ENCODE measurements around the gene PAPSS1. TPM values are rescaled to one million over a fixed set of nuclear protein-coding genes. Genes with fewer than 3 reads are reported as not detected.

Gene PAPSS1
- total and polyA plus RNA-seq, 2 of the 8 experiments (the other 6 are each of a cell fraction or from before 2014, with no cell fraction given): 79.2 to 98.5 TPM

DNA sequence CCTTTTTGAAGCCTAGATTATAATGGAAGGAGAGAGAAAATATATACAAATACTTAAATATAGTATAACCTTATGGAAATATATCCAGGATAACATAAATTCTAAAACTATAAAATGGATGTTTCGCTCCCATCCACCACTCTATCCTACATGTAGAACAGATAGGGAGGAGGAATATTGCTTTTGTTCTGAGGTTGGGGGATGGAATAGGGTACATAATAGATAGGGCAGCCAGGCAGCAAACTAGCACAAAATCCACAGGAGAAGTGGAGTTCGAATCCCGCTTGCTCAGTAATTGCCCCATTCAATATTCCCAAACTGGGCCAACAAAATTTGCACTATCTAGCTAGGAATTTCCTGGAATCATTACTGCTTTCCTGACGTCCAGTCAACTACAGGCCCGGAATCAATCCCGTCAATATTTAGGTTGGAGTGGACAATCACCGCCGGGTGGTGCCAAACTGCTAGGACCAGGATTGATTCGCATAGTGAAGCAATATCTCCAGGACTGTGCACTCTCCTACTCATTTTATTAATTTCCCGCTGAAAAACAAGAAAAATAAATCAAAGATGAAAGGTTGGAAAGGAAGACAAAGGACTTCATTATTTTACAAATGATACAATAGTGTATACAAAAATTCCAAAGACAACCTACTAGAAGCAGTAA is 40.4 kb upstream of the PAPSS1 start:
- Histone ChIP-seq H4K20me1 (replicated peaks in 1 of 2; ENCODE audit: control insufficient read depth in 1 of 2, insufficient read depth in 2 of 2, low read length in 2 of 2) (no peaks in the 10 kb centered on the region), H3K36me3 (ENCODE audit: control insufficient read depth in 2 of 4, insufficient read depth in 4 of 4, low read length in 3 of 4) (peaks cover 0 to 2% (median 0%) of the 10 kb centered on the region in 4 experiments; a peak in 1 of 8 replicates), H2AFZ (ENCODE audit: low read length) (no peak overlapping the region), H2BK12ac (ENCODE audit: low read depth, low read length) (no peak overlapping the region), H2BK5ac (ENCODE audit: low read depth, low read length) (no peak overlapping the region), H3K27me3 (replicated peaks in 1 of 4; ENCODE audit: control insufficient read depth in 3 of 4, extremely low read depth in 1 of 4, insufficient read depth in 3 of 4, low read length in 3 of 4) (no peaks in the 10 kb centered on the region), H2BK120ac (replicated peaks; ENCODE audit: low read depth, low read length) (peak overlapping the region; percentile 56), H3K4me2 (ENCODE audit: insufficient read depth in 1 of 2, low read depth in 2 of 2, low read length in 2 of 2) (no peak overlapping the region), H3K4me3 (ENCODE audit: extremely low read depth in 1 of 4, insufficient read depth in 2 of 4, low read depth in 3 of 4, low read length in 4 of 4) (no peak overlapping the region), H2BK15ac (ENCODE audit: low read length) (no peak overlapping the region), H3K14ac (ENCODE audit: insufficient read length) (no peak overlapping the region), H4K8ac (ENCODE audit: extremely low read depth, insufficient read depth, low read length) (no peak overlapping the region), H3K79me1 (ENCODE audit: low read depth, low read length) (no peaks in the 10 kb centered on the region), H3K4me1 (replicated peaks in 1 of 4; ENCODE audit: control insufficient read depth in 3 of 4, insufficient read depth in 4 of 4, low read length in 3 of 4) (no peaks in the 10 kb centered on the region; a peak in 1 of 7 replicates), H3K56ac (replicated peaks; ENCODE audit: insufficient read length, low read depth, low read length) (no peak overlapping the region), H4K91ac (replicated peaks; ENCODE audit: insufficient read length, low read length) (no peak overlapping the region), H3K18ac (ENCODE audit: extremely low read depth, low read length) (no peak overlapping the region), H3K79me2 (ENCODE audit: control insufficient read depth in 1 of 2, insufficient read depth in 2 of 2, low read length in 2 of 2) (no peaks in the 10 kb centered on the region), H3K23ac (ENCODE audit: insufficient read length) (no peak overlapping the region), H2BK20ac (ENCODE audit: low read length) (no peak overlapping the region), H4K5ac (ENCODE audit: insufficient read length, low read depth, low read length) (no peak overlapping the region), H3K9me3 (ENCODE audit: insufficient read depth in 2 of 2, low read depth in 1 of 2, low read length in 1 of 2) (peaks cover 6 to 7% of the 10 kb centered on the region in 2 experiments; a peak in 2 of 4 replicates), H3K27ac (ENCODE audit: low read depth, low read length) (no peak overlapping the region), H3K9ac (replicated peaks in 1 of 4; ENCODE audit: extremely low read depth in 1 of 4, low read depth in 3 of 4, low read length in 3 of 4) (no peak overlapping the region), H3K4ac (replicated peaks; ENCODE audit: insufficient read length, low read depth, low read length) (no peak overlapping the region), H3K23me2 (ENCODE audit: low read depth, low read length) (no peaks in the 10 kb centered on the region), H2AK5ac (ENCODE audit: low read depth, low read length) (no peak overlapping the region)
- no peak for DNase-seq (ENCODE audit: low read depth in 1 of 2, low spot score in 2 of 2)
- no peak for FAIRE-seq
- CTCF ChIA-PET (ENCODE audit: partially characterized antibody): interaction anchor here (0.7 to 3.9 kb wide), 6 partner anchors 26 to 151 kb away, joined by 3 to 38 read pairs (median 4); no protein-coding TSS in a partner anchor
- POLR2A ChIA-PET (ENCODE audit: partially characterized antibody): no interaction called here
- WGBS, 2 experiments (ENCODE audit: extremely low coverage in 1 of 2, insufficient coverage in 1 of 2, insufficient read length in 1 of 2, insufficient replicate concordance in 2 of 2, low coverage in 1 of 2, low lambda C conversion rate in 2 of 2, missing lambda C conversion rate in 1 of 2): 72% methylated on average over 10 of the region's 10 CpGs; no CpG with 5 or more reads in 1 of the 2 experiments
- TF ChIP-seq RAD21 (IDR thresholded peaks at IDR 0.05 in 1 of 2, conservative IDR thresholded peaks at IDR 0.05 in 1 of 2; ENCODE audit: low read depth in 2 of 2, low read length in 2 of 2) (peak; percentile 32 to 44), CEBPB (IDR thresholded peaks at IDR 0.05; ENCODE audit: low read depth, low read length) (no peak)

Data from H1 (cell line).